ENCODE results near the gene TRH. TPM values are rescaled to one million over a fixed set of nuclear protein-coding genes. Genes with fewer than 3 reads are reported as not detected.
"Not testable (repeated sequence)": the region's sequence is repeated elsewhere in the genome, so short reads cannot be mapped to it uniquely, and the experiment has no call there.

Gene TRH
- total and polyA plus RNA-seq, 9 of the 15 experiments (the other 6 are each of a cell fraction or from before 2014, with no cell fraction given), result not detected

GRCh38 chr3:130026146-130026829, 51.8 kb downstream of the TRH start (continued):
- TF ChIP-seq E2F8 (IDR thresholded peaks at IDR 0.05; ENCODE audit: low read depth, partially characterized antibody), result peak; percentile 47
- TF ChIP-seq ATF3 (IDR thresholded peaks at IDR 0.05), result peak; percentile 16; the same call in 1 of the 2 replicates
- not testable (repeated sequence) for TF ChIP-seq ATF3 (CRISPR knock-in tag; conservative IDR thresholded peaks at IDR 0.05)

- H3K79me2 ChIP-seq (ENCODE audit: control insufficient read depth, insufficient read depth, low read length); FAIRE-seq; CTCF ChIA-PET (ENCODE audit: low intra/inter-chr PET ratio); H3K36me3 ChIP-seq (ENCODE audit: control insufficient read depth, insufficient read depth, low read length); H2AFZ ChIP-seq (ENCODE audit: low read depth, low read length); H3K4me1 ChIP-seq (replicated peaks in 1 of 2; ENCODE audit: control insufficient read depth in 2 of 2, insufficient read depth in 2 of 2, low read length in 2 of 2); in situ Hi-C loops (cut with MboI); H3K27ac ChIP-seq (ENCODE audit: extremely low read depth, low read depth, low read length); intact Hi-C loops (cut with micrococcal nuclease); H3K9ac ChIP-seq (ENCODE audit: insufficient read depth in 1 of 2, low read depth in 2 of 2, low read length in 2 of 2); H4K20me1 ChIP-seq (replicated peaks; ENCODE audit: control insufficient read depth, insufficient read depth, low read length); H3K9me3 ChIP-seq (replicated peaks; ENCODE audit: control insufficient read depth, insufficient read depth, low read depth, low read length); H3K4me2 ChIP-seq (ENCODE audit: insufficient read depth, low read length); H3K27me3 ChIP-seq (ENCODE audit: control insufficient read depth in 2 of 2, insufficient read depth in 2 of 2, low read length in 2 of 2); ATAC-seq; H3K4me3 ChIP-seq; BruUV-seq (replicated peaks); POLR2A ChIA-PET; H3K9me1 ChIP-seq (ENCODE audit: control insufficient read depth, insufficient read depth, low read length); DNase-seq (ENCODE audit: extremely low read depth in 1 of 4, low spot score in 3 of 4): not testable (repeated sequence)
- WGBS (ENCODE audit: insufficient coverage, low coverage, missing lambda C conversion rate), result 13% methylated on average over 3 of the region's 6 CpGs
Observed at GRCh38 chr3:130027437-130027836, 52.9 kb downstream of the TRH start.

Other genes starting within 250 kb of the TRH start
- gene TMCC1, start 81.0 kb upstream of the TRH start, total RNA-seq (2014; rRNA removed), result 2.6 and 4.7 TPM in 2 replicates
- gene TMCC1, start 81.0 kb upstream of the TRH start, total RNA-seq (2014; rRNA removed; fragmentation: Illumina TruSeq; extraction: Trizol), result 5.1 and 5.6 TPM in 2 replicates
- gene TMCC1, start 81.0 kb upstream of the TRH start, total RNA-seq (2015; rRNA removed; fragmentation: Illumina TruSeq; extraction: Trizol), result 4.0 and 5.5 TPM in 2 replicates
- 7.7 and 8.5 TPM in 2 replicates for gene TMCC1, start 81.0 kb upstream of the TRH start, total RNA-seq (2021)
- gene TMCC1, start 81.0 kb upstream of the TRH start, polyA plus RNA-seq (2011; rRNA removed), result 5.6 and 8.7 TPM in 2 replicates
- gene TMCC1, start 81.0 kb upstream of the TRH start, polyA plus RNA-seq (2014; fragmentation: Illumina TruSeq; extraction: Trizol), result 4.8 TPM in 2 replicates
- gene TMCC1, start 81.0 kb upstream of the TRH start, polyA plus RNA-seq (2014; fragmentation: Nextera tagmentation; extraction: Ambion mirVana), result 1 to 10 TPM in 1 of 2 experiments, under 1 TPM in 1; 0.89 to 1.2 TPM
- gene TMCC1, start 81.0 kb upstream of the TRH start, polyA plus RNA-seq (2014; rRNA removed), result 1.6 and 3.3 TPM in 2 replicates
- gene ALG1L2, start 107.1 kb downstream of the TRH start, total RNA-seq (2014; rRNA removed), result 1.1 TPM in 1 of 2 replicates, not detected in the other
- gene ALG1L2, start 107.1 kb downstream of the TRH start, total RNA-seq (2014; rRNA removed; fragmentation: Illumina TruSeq; extraction: Trizol), result 0.44 and 0.64 TPM in 2 replicates
- 0.34 TPM in 1 of 2 replicates, not detected in the other for gene ALG1L2, start 107.1 kb downstream of the TRH start, total RNA-seq (2015; rRNA removed; fragmentation: Illumina TruSeq; extraction: Trizol)
- gene ALG1L2, start 107.1 kb downstream of the TRH start, total RNA-seq (2021), result 0.53 TPM in 1 of 2 replicates, not detected in the other
- 0.26 TPM in 2 replicates for gene ALG1L2, start 107.1 kb downstream of the TRH start, polyA plus RNA-seq (2011; rRNA removed)
- gene ALG1L2, start 107.1 kb downstream of the TRH start, polyA plus RNA-seq (2014; fragmentation: Illumina TruSeq; extraction: Trizol), result 0.25 TPM in 1 of 2 replicates, not detected in the other
- under 1 TPM in 1 of 2 experiments, not detected in 1; 0.10 TPM for gene ALG1L2, start 107.1 kb downstream of the TRH start, polyA plus RNA-seq (2014; fragmentation: Nextera tagmentation; extraction: Ambion mirVana)
- gene ALG1L2, start 107.1 kb downstream of the TRH start, polyA plus RNA-seq (2014; rRNA removed), result 0.33 and 0.46 TPM in 2 replicates

Data from K562 (cell line).